ENCODE data around the gene PDGFB.

GRCh38 chr22:39283322-39284141, 38.8 kb upstream of the PDGFB start:
- TF ChIP-seq POLR2A (IDR thresholded peaks at IDR 0.05) (no peak), POLR2AphosphoS5 (IDR thresholded peaks at IDR 0.05) (no peak)
- TF ChIP-seq, protein P1, sequence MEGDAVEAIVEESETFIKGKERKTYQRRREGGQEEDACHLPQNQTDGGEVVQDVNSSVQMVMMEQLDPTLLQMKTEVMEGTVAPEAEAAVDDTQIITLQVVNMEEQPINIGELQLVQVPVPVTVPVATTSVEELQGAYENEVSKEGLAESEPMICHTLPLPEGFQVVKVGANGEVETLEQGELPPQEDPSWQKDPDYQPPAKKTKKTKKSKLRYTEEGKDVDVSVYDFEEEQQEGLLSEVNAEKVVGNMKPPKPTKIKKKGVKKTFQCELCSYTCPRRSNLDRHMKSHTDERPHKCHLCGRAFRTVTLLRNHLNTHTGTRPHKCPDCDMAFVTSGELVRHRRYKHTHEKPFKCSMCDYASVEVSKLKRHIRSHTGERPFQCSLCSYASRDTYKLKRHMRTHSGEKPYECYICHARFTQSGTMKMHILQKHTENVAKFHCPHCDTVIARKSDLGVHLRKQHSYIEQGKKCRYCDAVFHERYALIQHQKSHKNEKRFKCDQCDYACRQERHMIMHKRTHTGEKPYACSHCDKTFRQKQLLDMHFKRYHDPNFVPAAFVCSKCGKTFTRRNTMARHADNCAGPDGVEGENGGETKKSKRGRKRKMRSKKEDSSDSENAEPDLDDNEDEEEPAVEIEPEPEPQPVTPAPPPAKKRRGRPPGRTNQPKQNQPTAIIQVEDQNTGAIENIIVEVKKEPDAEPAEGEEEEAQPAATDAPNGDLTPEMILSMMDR (IDR thresholded peaks at IDR 0.05), result no peak

Data from prostate gland (tissue), 2 donors.